Measurements from ENCODE around the gene WNT9B. TPM values are rescaled to one million over a fixed set of nuclear protein-coding genes. Genes with fewer than 3 reads are reported as not detected.

The WNT9B gene
- total RNA-seq, 1 experiment from 2014 or later = not detected

- intact Hi-C loops (cut with micrococcal nuclease; ENCODE audit: unreplicated experiment) = no loop called here
- Histone ChIP-seq H3K4me1 (ENCODE audit: insufficient read depth, low read length, poor library complexity, severe bottlenecking) (no peaks in the 10 kb centered on the region), H3K27ac (ENCODE audit: low read depth, low read length, poor library complexity, severe bottlenecking) (no peak overlapping the region), H3K9me3 (ENCODE audit: low read depth, low read length, poor library complexity, severe bottlenecking) (no peaks in the 10 kb centered on the region), H3K36me3 (ENCODE audit: insufficient read depth, low read length, poor library complexity, severe bottlenecking) (no peaks in the 10 kb centered on the region), H3K4me3 (ENCODE audit: low read depth, low read length, poor library complexity, severe bottlenecking) (no peak overlapping the region), H3K27me3 (replicated peaks; ENCODE audit: insufficient read depth, low read depth, low read length, poor library complexity) (no peaks in the 10 kb centered on the region)
- DNase-seq (ENCODE audit: low spot score) = no peak
- ChIA-PET CTCF (no interaction called here), POLR2A (ENCODE audit: low non-redundant PET) (no interaction called here)
- no TSS peak for BruUV-seq (replicated peaks)
- TF ChIP-seq CTCF (conservative IDR thresholded peaks at IDR 0.05; ENCODE audit: low read depth, low read length) (no peak), EZH2 (IDR thresholded peaks at IDR 0.05; ENCODE audit: borderline replicate concordance, low read depth, low read length, poor library complexity, severe bottlenecking) (no peak)
These were observed 45.6 kb downstream of the WNT9B start for GRCh38 chr17:46896991-46897390.

GRCh38 chr17:46898364-46898763 is 47.0 kb downstream of the WNT9B start:
- CTCF ChIA-PET = no interaction called here
- intact Hi-C loops (cut with micrococcal nuclease; ENCODE audit: unreplicated experiment) = no loop called here
- no peak for DNase-seq (ENCODE audit: low spot score)
- TF ChIP-seq CTCF (conservative IDR thresholded peaks at IDR 0.05; ENCODE audit: low read depth, low read length) (no peak), EZH2 (IDR thresholded peaks at IDR 0.05; ENCODE audit: borderline replicate concordance, low read depth, low read length, poor library complexity, severe bottlenecking) (no peak)
- Histone ChIP-seq H3K27me3 (replicated peaks; ENCODE audit: insufficient read depth, low read depth, low read length, poor library complexity) (no peaks in the 10 kb centered on the region), H3K27ac (ENCODE audit: low read depth, low read length, poor library complexity, severe bottlenecking) (no peak overlapping the region), H3K36me3 (ENCODE audit: insufficient read depth, low read length, poor library complexity, severe bottlenecking) (no peaks in the 10 kb centered on the region), H3K4me3 (ENCODE audit: low read depth, low read length, poor library complexity, severe bottlenecking) (no peak overlapping the region), H3K9me3 (ENCODE audit: low read depth, low read length, poor library complexity, severe bottlenecking) (no peaks in the 10 kb centered on the region), H3K4me1 (ENCODE audit: insufficient read depth, low read length, poor library complexity, severe bottlenecking) (no peaks in the 10 kb centered on the region)
- POLR2A ChIA-PET (ENCODE audit: low non-redundant PET) = no interaction called here
- no TSS peak for BruUV-seq (replicated peaks)

- no TSS peak for BruUV-seq (replicated peaks)
- DNase-seq (ENCODE audit: low spot score) = no peak
- Histone ChIP-seq H3K4me1 (ENCODE audit: insufficient read depth, low read length, poor library complexity, severe bottlenecking) (no peaks in the 10 kb centered on the region), H3K36me3 (ENCODE audit: insufficient read depth, low read length, poor library complexity, severe bottlenecking) (no peaks in the 10 kb centered on the region), H3K27me3 (replicated peaks; ENCODE audit: insufficient read depth, low read depth, low read length, poor library complexity) (no peaks in the 10 kb centered on the region), H3K27ac (ENCODE audit: low read depth, low read length, poor library complexity, severe bottlenecking) (no peak overlapping the region), H3K9me3 (ENCODE audit: low read depth, low read length, poor library complexity, severe bottlenecking) (no peaks in the 10 kb centered on the region), H3K4me3 (ENCODE audit: low read depth, low read length, poor library complexity, severe bottlenecking) (no peak overlapping the region)
- CTCF ChIA-PET = no interaction called here
- intact Hi-C loops (cut with micrococcal nuclease; ENCODE audit: unreplicated experiment) = no loop called here
- POLR2A ChIA-PET (ENCODE audit: low non-redundant PET) = no interaction called here
- TF ChIP-seq EZH2 (IDR thresholded peaks at IDR 0.05; ENCODE audit: borderline replicate concordance, low read depth, low read length, poor library complexity, severe bottlenecking) = no peak
- TF ChIP-seq CTCF (conservative IDR thresholded peaks at IDR 0.05; ENCODE audit: low read depth, low read length) = no peak
These were observed 47.5 kb downstream of the WNT9B start for GRCh38 chr17:46898860-46899259.

Measured in A673 (cell line).